Fibroblast of the aortic adventitia (primary cell): Measurements from ENCODE around the gene RTN4RL2. TPM values are rescaled to one million over a fixed set of nuclear protein-coding genes. Genes with fewer than 3 reads are reported as not detected.

Experiments
- DNase-seq: peaks from one replicate; pipeline ENCODE4 v3.0.0-alpha.2; 2010; ENCODE audit warnings: low read depth
- H3K4me3 ChIP-seq: 2 replicates; pipeline ENCODE4 v1.5.1; 2011; ENCODE audit warnings: low read depth, mild to moderate bottlenecking, control low read depth, low read length, moderate library complexity
- small RNA-seq: library from RNA; depleted of rRNA; stranded (forward); fragments of <200 nt; gene quantifications from one replicate; pipeline ENCODE3, GENCODE V24; 2012
- total RNA-seq: library from RNA; depleted of rRNA; stranded (reverse); fragments of >200 nt; gene quantifications from 2 replicates; pipeline ENCODE4 v1.2.3, GENCODE V29; 2012; ENCODE audit warnings: low replicate concordance
- TF ChIP-seq, protein P1 (sequence below): IDR thresholded peaks from 2 replicates; pipeline ENCODE4 v1.5.1; 2011; ENCODE audit warnings: mild to moderate bottlenecking, low read length, control low read depth, inconsistent platforms; ENCODE audit not compliant: insufficient read depth

The RTN4RL2 gene
- total RNA-seq, 1 donor, result 0.09 TPM

DNA sequence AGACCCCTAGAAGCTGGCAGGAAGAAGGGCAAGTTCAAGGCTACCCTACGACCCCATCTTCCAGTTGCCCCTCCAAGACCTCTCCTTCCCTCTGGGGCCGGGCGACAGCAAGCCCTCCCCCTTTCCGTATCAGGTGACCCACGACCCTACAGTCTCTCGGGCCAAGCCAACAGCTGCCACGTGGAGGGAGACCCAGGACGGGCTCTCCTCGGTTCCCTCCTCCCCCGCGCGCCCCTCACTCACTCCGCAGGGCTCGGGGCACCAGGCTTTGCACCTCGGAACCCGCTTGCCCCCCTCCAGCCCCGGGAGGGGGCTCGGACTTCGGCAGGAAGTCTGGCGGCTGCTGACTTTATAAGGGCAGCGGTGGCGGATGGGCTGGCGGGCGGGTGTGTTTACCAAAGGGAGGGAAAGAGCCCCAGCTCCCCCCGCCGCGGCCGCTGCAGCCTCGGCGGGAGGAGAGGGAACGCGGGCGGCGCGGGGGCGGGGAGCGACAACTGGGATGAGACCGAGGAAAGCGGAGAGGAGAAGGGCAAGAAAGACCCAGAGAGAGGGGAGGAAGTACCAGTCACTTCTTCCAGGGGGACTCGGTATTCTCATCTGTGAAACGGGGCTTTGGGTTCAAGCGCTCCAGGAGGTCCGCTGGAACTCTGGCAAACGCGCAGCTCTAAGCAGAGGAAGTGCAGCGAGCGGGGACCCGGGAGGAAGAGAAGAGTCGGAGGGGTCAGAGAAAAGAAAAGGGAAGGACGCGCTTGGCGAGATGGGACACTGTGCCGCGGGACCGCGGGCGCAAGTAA is 54.4 kb downstream of the RTN4RL2 start:
- DNase-seq, result peak; percentile 16
- TF ChIP-seq, protein P1, sequence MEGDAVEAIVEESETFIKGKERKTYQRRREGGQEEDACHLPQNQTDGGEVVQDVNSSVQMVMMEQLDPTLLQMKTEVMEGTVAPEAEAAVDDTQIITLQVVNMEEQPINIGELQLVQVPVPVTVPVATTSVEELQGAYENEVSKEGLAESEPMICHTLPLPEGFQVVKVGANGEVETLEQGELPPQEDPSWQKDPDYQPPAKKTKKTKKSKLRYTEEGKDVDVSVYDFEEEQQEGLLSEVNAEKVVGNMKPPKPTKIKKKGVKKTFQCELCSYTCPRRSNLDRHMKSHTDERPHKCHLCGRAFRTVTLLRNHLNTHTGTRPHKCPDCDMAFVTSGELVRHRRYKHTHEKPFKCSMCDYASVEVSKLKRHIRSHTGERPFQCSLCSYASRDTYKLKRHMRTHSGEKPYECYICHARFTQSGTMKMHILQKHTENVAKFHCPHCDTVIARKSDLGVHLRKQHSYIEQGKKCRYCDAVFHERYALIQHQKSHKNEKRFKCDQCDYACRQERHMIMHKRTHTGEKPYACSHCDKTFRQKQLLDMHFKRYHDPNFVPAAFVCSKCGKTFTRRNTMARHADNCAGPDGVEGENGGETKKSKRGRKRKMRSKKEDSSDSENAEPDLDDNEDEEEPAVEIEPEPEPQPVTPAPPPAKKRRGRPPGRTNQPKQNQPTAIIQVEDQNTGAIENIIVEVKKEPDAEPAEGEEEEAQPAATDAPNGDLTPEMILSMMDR, result no peak
- peak overlapping the region; percentile 85 for H3K4me3 ChIP-seq

GRCh38 chr11:57515332-57516060 is 55.2 kb downstream of the RTN4RL2 start, which contains the start of gene SLC43A1:
Gene SLC43A1 (minus strand): TSS chr11:57515702. CDS start chr11:57514111, 1,591 bp downstream.
- TF ChIP-seq, protein P1, result no peak
- DNase-seq, result peak; percentile 62
- peak within 1 kb of the TSS; percentile 85 for H3K4me3 ChIP-seq

DNA sequence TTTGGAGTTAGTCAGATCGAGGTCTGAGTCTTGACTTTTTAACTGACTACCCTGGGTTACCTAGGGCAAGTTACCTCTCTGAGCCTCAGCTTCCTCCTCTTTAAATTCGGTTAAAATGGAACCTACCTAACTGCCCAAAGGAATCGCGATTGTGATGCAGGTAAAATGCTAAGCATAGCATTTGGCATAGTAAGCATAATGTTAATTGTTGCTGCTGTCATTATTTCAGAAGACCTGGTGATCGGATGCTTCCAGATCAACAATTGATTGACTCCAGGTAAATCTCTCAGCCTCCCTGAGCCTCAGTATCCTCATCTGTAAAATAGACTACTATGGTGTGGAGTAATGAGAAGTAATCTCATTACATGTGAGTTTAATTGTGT is 55.7 kb downstream of the RTN4RL2 start:
- peak overlapping the region; percentile 85 for H3K4me3 ChIP-seq
- DNase-seq, result no peak
- TF ChIP-seq, protein P1, result no peak

- H3K4me3 ChIP-seq, result no peak overlapping the region
- no peak for DNase-seq
- TF ChIP-seq, protein P1, result no peak
These were observed 60.8 kb downstream of the RTN4RL2 start for GRCh38 chr11:57521116-57521515.

DNA sequence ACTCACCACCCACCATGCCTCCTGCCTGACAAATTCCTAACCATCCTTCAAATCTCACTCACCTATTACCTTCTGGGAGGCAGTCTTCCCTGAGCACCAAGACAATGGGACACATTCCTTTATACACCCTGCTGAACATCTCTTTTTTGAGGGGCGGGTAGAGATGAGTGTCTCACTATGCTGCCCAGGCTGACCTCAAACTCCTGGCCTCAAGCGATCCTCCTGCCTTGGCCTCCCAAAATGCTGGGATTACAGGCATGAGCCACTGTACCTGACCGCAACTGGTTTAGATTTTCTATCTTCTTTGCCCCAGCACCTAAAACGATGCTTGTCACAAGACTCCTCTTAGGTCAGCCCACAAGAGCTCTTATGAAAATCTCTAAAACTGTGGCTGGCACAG is 63.1 kb downstream of the RTN4RL2 start:
- no peak for DNase-seq
- no peak overlapping the region for H3K4me3 ChIP-seq
- TF ChIP-seq, protein P1, result no peak

Small RNA genes within 50 kb of the gene (small RNA-seq; reads per million reads assigned to genes)
- not detected for gene RNA5SP341

Other genes with a start within 250 kb of the RTN4RL2 start
- not detected in 2 replicates for gene APLNR, start 223.3 kb upstream of the RTN4RL2 start, total RNA-seq
- 70.0 and 108 TPM in 2 replicates for gene TNKS1BP1, start 135.6 kb upstream of the RTN4RL2 start, total RNA-seq
- gene SSRP1, start 124.6 kb upstream of the RTN4RL2 start, total RNA-seq, result 60.7 and 83.2 TPM in 2 replicates
- gene P2RX3, start 122.2 kb upstream of the RTN4RL2 start, total RNA-seq, result not detected in 2 replicates
- not detected in 2 replicates for gene PRG3, start 79.4 kb upstream of the RTN4RL2 start, total RNA-seq
- gene PRG2, start 69.9 kb upstream of the RTN4RL2 start, total RNA-seq, result not detected in 2 replicates
- gene SLC43A3, start 33.4 kb upstream of the RTN4RL2 start, total RNA-seq, result 44.3 and 74.3 TPM in 2 replicates
- 11.4 and 15.3 TPM in 2 replicates for gene SLC43A1, start 55.2 kb downstream of the RTN4RL2 start, total RNA-seq
- gene TIMM10, start 70.2 kb downstream of the RTN4RL2 start, total RNA-seq, result 32.1 and 77.5 TPM in 2 replicates
- gene SMTNL1, start 77.1 kb downstream of the RTN4RL2 start, total RNA-seq, result not detected in 2 replicates
- 30.6 and 41.1 TPM in 2 replicates for gene UBE2L6, start 107.1 kb downstream of the RTN4RL2 start, total RNA-seq
- 64.9 and 77.0 TPM in 2 replicates for gene SERPING1, start 137.2 kb downstream of the RTN4RL2 start, total RNA-seq
- gene YPEL4, start 189.4 kb downstream of the RTN4RL2 start, total RNA-seq, result 1.4 and 1.7 TPM in 2 replicates
- gene CLP1, start 197.2 kb downstream of the RTN4RL2 start, total RNA-seq, result 12.6 and 16.2 TPM in 2 replicates
- 30.0 and 49.6 TPM in 2 replicates for gene ZDHHC5, start 207.6 kb downstream of the RTN4RL2 start, total RNA-seq